ENCODE results near the gene ACOX2. TPM values are rescaled to one million over a fixed set of nuclear protein-coding genes. Genes with fewer than 3 reads are reported as not detected.

ACOX2 gene
- total RNA-seq, 1 donor from 2014 or later = 20.2 TPM

DNA sequence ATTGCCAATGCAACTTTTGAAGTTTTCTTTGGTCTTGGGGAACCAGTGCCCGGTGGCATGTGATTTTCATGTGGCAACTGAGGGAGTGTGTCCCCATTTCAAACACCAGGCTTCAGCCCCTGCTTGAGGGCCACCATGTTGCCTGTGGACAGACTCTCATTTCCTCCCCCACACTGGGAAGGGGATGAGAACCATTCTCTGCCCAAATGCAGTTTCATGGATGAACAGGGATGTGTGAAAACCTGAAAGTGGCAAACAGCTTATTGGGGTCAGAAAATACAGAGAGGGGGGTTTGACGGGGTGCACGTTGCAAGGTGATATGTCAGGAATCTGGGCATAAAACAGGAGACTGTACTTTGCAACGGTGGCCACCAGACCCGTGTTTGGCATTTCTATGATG lies 33.9 kb upstream of the ACOX2 start:
- Histone ChIP-seq H3K36me3 (peaks cover 19% of the 10 kb centered on the region), H3K27ac (no peak overlapping the region), H3K4me3 (no peak overlapping the region), H3K9me3 (no peaks in the 10 kb centered on the region), H3K27me3 (ENCODE audit: low read depth) (no peaks in the 10 kb centered on the region), H3K4me1 (no peaks in the 10 kb centered on the region)
- ATAC-seq (no peak), DNase-seq (no peak)
- TF ChIP-seq CTCF (IDR thresholded peaks at IDR 0.05) = no peak
- intact Hi-C loops (cut with DNase I) = loop anchor here (10.0 kb wide), 1 partner anchor 54 kb away; no protein-coding TSS in a partner anchor

GRCh38 chr3:58569287-58570001 lies 32.5 kb upstream of the ACOX2 start:
- TF ChIP-seq CTCF (IDR thresholded peaks at IDR 0.05) = no peak
- DNase-seq (no peak), ATAC-seq (no peak)
- no peaks in the 10 kb centered on the region for H3K9me3 ChIP-seq
- no peaks in the 10 kb centered on the region for H3K4me1 ChIP-seq
- intact Hi-C loops (cut with DNase I) = loop anchor here (10.0 kb wide), 1 partner anchor 55 kb away; no protein-coding TSS in a partner anchor
- H3K4me3 ChIP-seq = no peak overlapping the region
- no peak overlapping the region for H3K27ac ChIP-seq
- H3K36me3 ChIP-seq = peaks cover 23% of the 10 kb centered on the region
- H3K27me3 ChIP-seq (ENCODE audit: low read depth) = no peaks in the 10 kb centered on the region

- Histone ChIP-seq H3K4me1 (no peaks in the 10 kb centered on the region), H3K27me3 (ENCODE audit: low read depth) (no peaks in the 10 kb centered on the region), H3K36me3 (peaks cover 23% of the 10 kb centered on the region), H3K27ac (no peak overlapping the region), H3K4me3 (no peak overlapping the region), H3K9me3 (no peaks in the 10 kb centered on the region)
- peak; percentile 94 for TF ChIP-seq CTCF (IDR thresholded peaks at IDR 0.05)
- ATAC-seq (peak; percentile 60 to 76), DNase-seq (peak; percentile 84)
- intact Hi-C loops (cut with DNase I) = no loop called here
Measured at GRCh38 chr3:58568572-58569286, 31.7 kb upstream of the ACOX2 start.

- no peak for DNase-seq
- no peaks in the 10 kb centered on the region for H3K27me3 ChIP-seq (ENCODE audit: low read depth)
- H3K9me3 ChIP-seq = no peaks in the 10 kb centered on the region
- H3K27ac ChIP-seq = no peak overlapping the region
- H3K36me3 ChIP-seq = peaks cover 19% of the 10 kb centered on the region
- intact Hi-C loops (cut with DNase I) = no loop called here
- no peak overlapping the region for H3K4me3 ChIP-seq
- no peak for TF ChIP-seq CTCF (IDR thresholded peaks at IDR 0.05)
- no peak for ATAC-seq
- no peaks in the 10 kb centered on the region for H3K4me1 ChIP-seq
Measured at GRCh38 chr3:58567251-58567515, 30.2 kb upstream of the ACOX2 start.

DNA sequence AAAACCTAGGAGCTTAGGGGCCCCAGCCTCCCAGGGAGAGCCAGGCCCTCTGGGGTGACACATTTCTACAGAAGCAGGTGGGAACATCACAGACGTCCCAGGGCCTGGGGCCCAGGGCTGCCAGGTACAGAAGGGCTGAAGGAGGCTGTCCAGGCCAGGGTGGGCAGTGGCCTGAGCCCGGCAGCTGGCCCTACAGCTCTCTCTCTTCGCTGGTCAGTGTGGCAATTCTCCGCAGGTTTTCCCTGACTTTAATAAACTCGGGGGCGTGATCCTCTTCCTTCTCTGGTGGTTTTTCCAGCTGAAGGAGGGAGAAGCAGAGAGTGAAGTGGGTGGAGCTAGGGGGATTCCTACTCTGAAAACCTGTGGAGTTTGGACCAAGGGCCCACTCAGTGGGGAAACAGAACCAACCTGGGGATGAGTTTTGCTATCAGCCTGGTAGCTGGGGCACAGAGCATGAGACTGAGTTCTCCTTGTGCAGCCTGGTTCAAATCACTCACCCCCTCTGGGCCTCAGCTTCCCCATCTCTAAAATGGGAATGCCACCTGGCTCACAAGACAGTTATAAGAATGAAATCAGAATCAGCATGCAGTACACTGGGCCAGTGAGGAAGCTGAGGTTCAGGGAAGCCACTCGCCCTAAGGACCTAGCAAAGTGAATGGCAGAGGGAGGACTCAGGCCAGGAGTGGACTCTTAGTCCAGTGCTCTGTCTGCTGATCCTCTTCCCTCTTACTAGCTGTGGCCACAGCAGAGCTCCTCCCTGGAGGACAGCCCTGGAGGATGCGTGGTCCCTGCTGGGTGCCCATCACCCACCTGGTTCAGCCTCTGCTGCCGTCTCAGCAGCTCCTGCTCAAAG lies 29.6 kb upstream of the ACOX2 start:
- H3K27me3 ChIP-seq (ENCODE audit: low read depth) = no peaks in the 10 kb centered on the region
- no peak overlapping the region for H3K27ac ChIP-seq
- DNase-seq = no peak
- H3K9me3 ChIP-seq = no peaks in the 10 kb centered on the region
- H3K36me3 ChIP-seq = peaks cover 19% of the 10 kb centered on the region
- TF ChIP-seq CTCF (IDR thresholded peaks at IDR 0.05) = no peak
- no peak overlapping the region for H3K4me3 ChIP-seq
- H3K4me1 ChIP-seq = no peaks in the 10 kb centered on the region
- intact Hi-C loops (cut with DNase I) = no loop called here
- ATAC-seq = no peak

All from lower lobe of right lung (tissue), 2 donors.